OCI-LY1 (cell line): ENCODE measurements around the gene PRKCE.

ENCODE experiments used
- H2AFZ ChIP-seq: fragments of 200-600 bp; sonication (generic), shearing (Covaris generic); 2 replicates; pipeline ENCODE4 v1.6.0; 2014; ENCODE audit warnings: antibody characterized with exemption, mild to moderate bottlenecking, low read length
- H3F3A ChIP-seq: fragments of 200-600 bp; sonication (generic), shearing (Covaris generic); 2 replicates; pipeline ENCODE4 v1.6.0; 2014; ENCODE audit warnings: mild to moderate bottlenecking, antibody characterized with exemption, low read length, moderate library complexity; ENCODE audit not compliant: insufficient read depth
- H3K27ac ChIP-seq: fragments of 200-600 bp; sonication (generic); 2 replicates; pipeline ENCODE4 v1.5.1; 2014; ENCODE audit warnings: low read length, mixed run types, mild to moderate bottlenecking, low read depth; ENCODE audit not compliant: poor library complexity, severe bottlenecking
- H3K27me3 ChIP-seq: fragments of 200-600 bp; sonication (generic); 2 replicates; pipeline ENCODE4 v1.6.0; 2014; ENCODE audit warnings: antibody characterized with exemption, mild to moderate bottlenecking, low read length, moderate library complexity; ENCODE audit not compliant: insufficient read depth
- H3K36me3 ChIP-seq: fragments of 200-600 bp; sonication (generic); 2 replicates; pipeline ENCODE4 v1.6.1; 2014; ENCODE audit warnings: mild to moderate bottlenecking, antibody characterized with exemption, low read length, moderate library complexity, mixed read lengths; ENCODE audit not compliant: insufficient read depth
- H3K4me1 ChIP-seq: fragments of 200-600 bp; sonication (generic); 2 replicates; pipeline ENCODE4 v1.5.1; 2014; ENCODE audit warnings: mild to moderate bottlenecking, low read length, moderate library complexity; ENCODE audit not compliant: insufficient read depth, severe bottlenecking
- H3K4me2 ChIP-seq: fragments of 200-600 bp; sonication (generic), shearing (Covaris generic); 2 replicates; pipeline ENCODE4 v1.6.1; 2014; ENCODE audit warnings: low read length
- H3K4me3 ChIP-seq: fragments of 200-600 bp; sonication (generic); 2 replicates; pipeline ENCODE4 v1.5.1; 2014; ENCODE audit warnings: low read length, low read depth, mild to moderate bottlenecking, mixed read lengths; ENCODE audit not compliant: poor library complexity, severe bottlenecking
- H3K79me2 ChIP-seq: fragments of 200-600 bp; shearing (Covaris generic); 2 replicates; pipeline ENCODE4 v1.6.1; 2016; ENCODE audit warnings: mixed run types, low read length, mixed read lengths; ENCODE audit not compliant: insufficient read depth
- H3K9ac ChIP-seq: fragments of 200-600 bp; sonication (generic), shearing (Covaris generic); 2 replicates; pipeline ENCODE4 v1.6.1; 2014; ENCODE audit warnings: mild to moderate bottlenecking, low read length, mixed read lengths
- H3K9me2 ChIP-seq: fragments of 200-600 bp; sonication (generic), shearing (Covaris generic); 2 replicates; pipeline ENCODE4 v1.6.1; 2014; ENCODE audit warnings: low read depth, mild to moderate bottlenecking, low read length, mixed read lengths
- H3K9me3 ChIP-seq: fragments of 200-600 bp; shearing (Covaris generic); 2 replicates; pipeline ENCODE4 v1.6.1; 2014; ENCODE audit warnings: low read length, mixed read lengths
- H4K20me1 ChIP-seq: fragments of 200-600 bp; sonication (generic), shearing (Covaris generic); 2 replicates; pipeline ENCODE4 v1.6.0; 2016; ENCODE audit warnings: mild to moderate bottlenecking, low read length; ENCODE audit not compliant: insufficient read depth
- CTCF ChIP-seq: fragments of 200-600 bp; sonication (generic), shearing (Covaris generic); IDR thresholded peaks from 2 replicates; pipeline ENCODE4 v1.5.1; 2017; ENCODE audit warnings: mild to moderate bottlenecking, antibody characterized with exemption, low read length, moderate library complexity, mixed read lengths
- EZH2 ChIP-seq: fragments of 200-600 bp; sonication (generic), shearing (Covaris generic); IDR thresholded peaks from 2 replicates; pipeline ENCODE4 v1.8.0; 2017; ENCODE audit warnings: borderline replicate concordance, mixed run types, mild to moderate bottlenecking, antibody characterized with exemption, low read length, moderate library complexity, mixed read lengths

The PRKCE gene

GRCh38 chr2:45646289-45646688 lies 5.2 kb upstream of the PRKCE start:
- no peak overlapping the region for H3K9ac ChIP-seq
- H3F3A ChIP-seq = no peaks in the 10 kb centered on the region
- H3K79me2 ChIP-seq = no peaks in the 10 kb centered on the region; the same call in 1 of the 2 replicates
- H2AFZ ChIP-seq = no peak overlapping the region
- H3K4me1 ChIP-seq = peaks cover 17% of the 10 kb centered on the region
- H3K27ac ChIP-seq = no peak overlapping the region
- H3K27me3 ChIP-seq = no peaks in the 10 kb centered on the region
- no peak overlapping the region for H3K4me2 ChIP-seq
- no peaks in the 10 kb centered on the region for H3K9me3 ChIP-seq
- no peaks in the 10 kb centered on the region for H3K9me2 ChIP-seq
- no peaks in the 10 kb centered on the region for H3K36me3 ChIP-seq
- TF ChIP-seq CTCF (no peak), EZH2 (no peak)
- no peak overlapping the region for H3K4me3 ChIP-seq
- no peaks in the 10 kb centered on the region for H4K20me1 ChIP-seq

GRCh38 chr2:45647356-45647755 lies 4.1 kb upstream of the PRKCE start:
- no peaks in the 10 kb centered on the region for H4K20me1 ChIP-seq
- H3K9me2 ChIP-seq = no peaks in the 10 kb centered on the region
- H3K9me3 ChIP-seq = no peaks in the 10 kb centered on the region
- H3K27me3 ChIP-seq = no peaks in the 10 kb centered on the region
- TF ChIP-seq CTCF = no peak
- no peak for TF ChIP-seq EZH2
- no peaks in the 10 kb centered on the region for H3K36me3 ChIP-seq
- H3K4me1 ChIP-seq = peaks cover 22% of the 10 kb centered on the region
- H3K9ac ChIP-seq = no peak overlapping the region
- no peak overlapping the region for H2AFZ ChIP-seq
- H3K27ac ChIP-seq = no peak overlapping the region
- H3K4me3 ChIP-seq = no peak overlapping the region
- H3F3A ChIP-seq = no peaks in the 10 kb centered on the region
- peaks cover 5% of the 10 kb centered on the region; the same call in 1 of the 2 replicates for H3K79me2 ChIP-seq
- H3K4me2 ChIP-seq = no peak overlapping the region

- Histone ChIP-seq H4K20me1 (no peaks in the 10 kb centered on the region), H3K27ac (no peak overlapping the region), H3K4me3 (no peak overlapping the region), H3K9me3 (no peaks in the 10 kb centered on the region), H2AFZ (no peak overlapping the region), H3K79me2 (peaks cover 12% of the 10 kb centered on the region), H3K9me2 (no peaks in the 10 kb centered on the region), H3K9ac (no peak overlapping the region), H3F3A (no peaks in the 10 kb centered on the region), H3K4me2 (no peak overlapping the region), H3K27me3 (no peaks in the 10 kb centered on the region), H3K36me3 (no peaks in the 10 kb centered on the region), H3K4me1 (peaks cover 26% of the 10 kb centered on the region)
- TF ChIP-seq EZH2 = no peak
These were observed 3.4 kb upstream of the PRKCE start for GRCh38 chr2:45647986-45648520.

- no peaks in the 10 kb centered on the region for H3K9me3 ChIP-seq
- no peak overlapping the region for H2AFZ ChIP-seq
- peaks cover 22% of the 10 kb centered on the region for H3K4me1 ChIP-seq
- H3K4me3 ChIP-seq = no peak overlapping the region
- TF ChIP-seq CTCF (no peak), EZH2 (no peak)
- no peak overlapping the region for H3K4me2 ChIP-seq
- H3K9ac ChIP-seq = no peak overlapping the region
- H3K27ac ChIP-seq = no peak overlapping the region
- no peaks in the 10 kb centered on the region; the same call in 1 of the 2 replicates for H3K36me3 ChIP-seq
- no peaks in the 10 kb centered on the region for H3K9me2 ChIP-seq
- H3K79me2 ChIP-seq = peaks cover 18% of the 10 kb centered on the region
- H3F3A ChIP-seq = no peaks in the 10 kb centered on the region
- H3K27me3 ChIP-seq = no peaks in the 10 kb centered on the region
- no peaks in the 10 kb centered on the region for H4K20me1 ChIP-seq
These were observed 2.8 kb upstream of the PRKCE start for GRCh38 chr2:45648636-45649035.
